H9 (cell line): ENCODE results near the gene CHCT1. TPM values are rescaled to one million over a fixed set of nuclear protein-coding genes. Genes with fewer than 3 reads are reported as not detected.

Experiments used
- DNase-seq: peaks from one replicate; pipeline ENCODE4 v3.0.0-alpha.2; 2017
- H2AFZ ChIP-seq: one replicate; pipeline ENCODE4 v1.6.1; 2013; ENCODE audit warnings: mild to moderate bottlenecking, low read length, control low read depth, moderate library complexity
- H2AK5ac ChIP-seq: 2 replicates; pipeline ENCODE4 v1.6.1; 2013; ENCODE audit warnings: low read length, control low read depth, mixed read lengths; ENCODE audit not compliant: insufficient read length
- H2BK120ac ChIP-seq: one replicate; pipeline ENCODE4 v1.6.1; 2013; ENCODE audit warnings: low read depth, mild to moderate bottlenecking, low read length, control low read depth, inconsistent platforms; ENCODE audit not compliant: poor library complexity, severe bottlenecking
- H2BK12ac ChIP-seq: 2 replicates; pipeline ENCODE4 v1.6.1; 2013; ENCODE audit warnings: low read length, control low read depth, mixed read lengths, low read depth; ENCODE audit not compliant: insufficient read length
- H2BK15ac ChIP-seq: 2 replicates; pipeline ENCODE4 v1.6.1; 2013; ENCODE audit warnings: low read depth, low read length, control low read depth
- H2BK20ac ChIP-seq: one replicate; pipeline ENCODE4 v1.6.1; 2013; ENCODE audit warnings: low read depth, mild to moderate bottlenecking, low read length, control low read depth, inconsistent platforms; ENCODE audit not compliant: poor library complexity, severe bottlenecking
- H2BK5ac ChIP-seq: 2 replicates; pipeline ENCODE4 v1.6.1; 2013; ENCODE audit warnings: low read length, control low read depth, mixed read lengths; ENCODE audit not compliant: insufficient read length
- H3K14ac ChIP-seq: 2 replicates; pipeline ENCODE4 v1.6.1; 2013; ENCODE audit warnings: low read length, control low read depth; ENCODE audit not compliant: insufficient read depth
- H3K18ac ChIP-seq: 2 replicates; pipeline ENCODE4 v1.6.1; 2013; ENCODE audit warnings: low read depth, mild to moderate bottlenecking, mixed read lengths, low read length, control low read depth; ENCODE audit not compliant: insufficient read length
- H3K23ac ChIP-seq: 2 replicates; pipeline ENCODE4 v1.6.1; 2013; ENCODE audit warnings: low read length, control low read depth, mixed read lengths, low read depth; ENCODE audit not compliant: insufficient read length
- H3K23me2 ChIP-seq: 2 replicates; pipeline ENCODE4 v1.6.1; 2013; ENCODE audit warnings: low read depth, mild to moderate bottlenecking, mixed read lengths, low read length, control low read depth; ENCODE audit not compliant: insufficient read length, poor library complexity, severe bottlenecking
- H3K27ac ChIP-seq: 2 replicates; pipeline ENCODE4 v1.5.1; 2013; ENCODE audit warnings: low read length, control low read depth, mixed read lengths, low read depth; ENCODE audit not compliant: insufficient read length
- H3K27me3 ChIP-seq: 2 replicates; pipeline ENCODE4 v1.6.1; 2013; ENCODE audit warnings: low read length, control low read depth, inconsistent platforms; ENCODE audit not compliant: insufficient read depth
- H3K4ac ChIP-seq: 2 replicates; pipeline ENCODE4 v1.6.1; 2013; ENCODE audit warnings: low read depth, mild to moderate bottlenecking, control low read depth, inconsistent platforms, low read length, moderate library complexity
- H3K4me1 ChIP-seq: 2 replicates; pipeline ENCODE4 v1.6.1; 2013; ENCODE audit warnings: low read length, control low read depth, inconsistent platforms; ENCODE audit not compliant: insufficient read depth
- H3K4me2 ChIP-seq: 2 replicates; pipeline ENCODE4 v1.6.1; 2013; ENCODE audit warnings: low read length, control low read depth, mixed read lengths; ENCODE audit not compliant: insufficient read length, insufficient read depth
- H3K56ac ChIP-seq: 2 replicates; pipeline ENCODE4 v1.6.1; 2013; ENCODE audit warnings: low read depth, mild to moderate bottlenecking, mixed read lengths, low read length, control low read depth; ENCODE audit not compliant: insufficient read length
- H3K79me1 ChIP-seq: 2 replicates; pipeline ENCODE4 v1.6.1; 2013; ENCODE audit warnings: low read depth, mild to moderate bottlenecking, moderate library complexity, low read length, control low read depth, inconsistent platforms; ENCODE audit not compliant: insufficient read depth, poor library complexity, severe bottlenecking
- H3K79me2 ChIP-seq: 2 replicates; pipeline ENCODE4 v1.6.1; 2013; ENCODE audit warnings: low read length, control low read depth, inconsistent platforms; ENCODE audit not compliant: insufficient read depth
- H3K9ac ChIP-seq: 2 replicates; pipeline ENCODE4 v1.6.1; 2013; ENCODE audit warnings: low read length, control low read depth, mixed read lengths; ENCODE audit not compliant: insufficient read length; ENCODE audit errors: extremely low read depth
- H3K9me3 ChIP-seq: one replicate; pipeline ENCODE4 v1.6.1; 2013; ENCODE audit warnings: low read depth, low read length, inconsistent platforms; ENCODE audit not compliant: control insufficient read depth
- H3T11ph ChIP-seq: one replicate; pipeline ENCODE4 v1.6.1; 2013; ENCODE audit warnings: mild to moderate bottlenecking, low read length, control low read depth, inconsistent platforms
- H4K20me1 ChIP-seq: one replicate; pipeline ENCODE4 v1.6.1; 2013; ENCODE audit not compliant: control insufficient read depth, insufficient read length, insufficient read depth
- H4K5ac ChIP-seq: 2 replicates; pipeline ENCODE4 v1.6.1; 2013; ENCODE audit warnings: low read depth, mild to moderate bottlenecking, mixed read lengths, low read length, control low read depth; ENCODE audit not compliant: insufficient read length
- H4K8ac ChIP-seq: replicated peaks from 2 replicates; pipeline ENCODE4 v1.6.1; 2013; ENCODE audit warnings: low read length, control low read depth, mixed read lengths, low read depth; ENCODE audit not compliant: insufficient read length
- H4K91ac ChIP-seq: 2 replicates; pipeline ENCODE4 v1.6.1; 2013; ENCODE audit warnings: low read depth, mild to moderate bottlenecking, moderate library complexity, mixed read lengths, low read length, control low read depth; ENCODE audit not compliant: insufficient read length
- H3K27ac Mint-ChIP-seq, 3 experiments: 2 replicates in 2 of 3; 3 replicates in 1 of 3; pipeline ENCODE4 v1.8.0; 2020 to 2021; ENCODE audit warnings: mixed read lengths in 3 of 3, mild to moderate bottlenecking in 1 of 3, moderate library complexity in 1 of 3
- H3K27me3 Mint-ChIP-seq: 2 replicates; pipeline ENCODE4 v1.8.0; 2021; ENCODE audit warnings: low read depth, mild to moderate bottlenecking, moderate library complexity, mixed read lengths
- H3K36me3 Mint-ChIP-seq, 3 experiments: 2 replicates in 2 of 3; 3 replicates in 1 of 3; pipeline ENCODE4 v1.8.0; 2020 to 2021; ENCODE audit warnings: low read depth in 3 of 3, mixed read lengths in 3 of 3; ENCODE audit not compliant: insufficient read depth in 1 of 3
- H3K4me1 Mint-ChIP-seq, 2 experiments: 2 replicates each; pipeline ENCODE4 v1.8.0; 2020; ENCODE audit warnings: mixed read lengths in 2 of 2
- H3K4me3 Mint-ChIP-seq, 2 experiments: 2 replicates in 1 of 2; 3 replicates in 1 of 2; pipeline ENCODE4 v1.8.0; 2020 to 2021; ENCODE audit warnings: mild to moderate bottlenecking in 2 of 2, mixed read lengths in 2 of 2, moderate library complexity in 1 of 2
- H3K9me3 Mint-ChIP-seq, 2 experiments: 2 replicates in 1 of 2; 3 replicates in 1 of 2; pipeline ENCODE4 v1.8.0; 2020; ENCODE audit warnings: mild to moderate bottlenecking in 2 of 2, mixed read lengths in 2 of 2, moderate library complexity in 1 of 2
- CTCF ChIP-seq: fragments of 200-600 bp; sonication (generic); conservative IDR thresholded peaks from 3 replicates; pipeline ENCODE4 v1.8.0; 2021; ENCODE audit warnings: antibody characterized with exemption, mild to moderate bottlenecking
- WGBS: extraction: QIAGEN DNeasy Blood & Tissue Kit; methylation state at CpG from one replicate; pipeline ENCODE4 v1.1.7; 2013; ENCODE audit warnings: missing lambda C conversion rate, low lambda C conversion rate, mixed read lengths; ENCODE audit not compliant: insufficient read length; ENCODE audit errors: extremely low coverage; 5-methylcytosine and 5-hydroxymethylcytosine counted together
- total RNA-seq: library from RNA; stranded (reverse); gene quantifications from 2 replicates; pipeline ENCODE4 v1.2.1, GENCODE V29; 2021

Gene CHCT1
- total RNA-seq, 1 experiment from 2014 or later, result not detected

GRCh38 chr17:60398227-60398959, 23.9 kb upstream of the CHCT1 start:
- no peaks in the 10 kb centered on the region for H3K79me1 ChIP-seq
- H4K8ac ChIP-seq, result no peak overlapping the region
- 0 out of 4 replicates have a peak, but pooled peaks cover under 1% of the 10 kb centered on the region in 2 experiments for H3K4me1 Mint-ChIP-seq
- no peak overlapping the region for H2BK120ac ChIP-seq
- H2BK5ac ChIP-seq, result no peak overlapping the region
- H3K9ac ChIP-seq, result no peak overlapping the region
- no peaks in the 10 kb centered on the region for H3K27me3 ChIP-seq
- peak overlapping the region in 2 of 3 experiments; percentile 18 to 56; a peak in 4 of 7 replicates for H3K27ac Mint-ChIP-seq
- H3K27me3 Mint-ChIP-seq, result no peaks in the 10 kb centered on the region
- no peak for DNase-seq
- no peaks in the 10 kb centered on the region for H3K9me3 Mint-ChIP-seq
- H3K36me3 Mint-ChIP-seq, result no peaks in the 10 kb centered on the region
- H3K23ac ChIP-seq, result no peak overlapping the region
- WGBS, result no CpG with 5 or more reads among the region's 3 CpGs
- H3K4me3 Mint-ChIP-seq, result no peak overlapping the region
- H3K9me3 ChIP-seq, result no peaks in the 10 kb centered on the region
- no peak overlapping the region for H3K56ac ChIP-seq
- no peaks in the 10 kb centered on the region for H3K23me2 ChIP-seq
- H3K18ac ChIP-seq, result no peak overlapping the region
- H3K14ac ChIP-seq, result no peak overlapping the region
- H4K5ac ChIP-seq, result no peak overlapping the region
- H2AK5ac ChIP-seq, result no peak overlapping the region
- H2BK20ac ChIP-seq, result no peak overlapping the region
- H2BK15ac ChIP-seq, result no peak overlapping the region
- H4K20me1 ChIP-seq, result no peaks in the 10 kb centered on the region
- H3K4ac ChIP-seq, result no peak overlapping the region
- H2AFZ ChIP-seq, result no peak overlapping the region
- H3T11ph ChIP-seq, result no peak overlapping the region
- TF ChIP-seq CTCF, result no peak
- no peaks in the 10 kb centered on the region for H3K4me1 ChIP-seq
- no peaks in the 10 kb centered on the region for H3K79me2 ChIP-seq
- no peak overlapping the region for H3K27ac ChIP-seq
- no peak overlapping the region for H2BK12ac ChIP-seq
- no peak overlapping the region for H3K4me2 ChIP-seq
- no peak overlapping the region for H4K91ac ChIP-seq
